ENCODE data around the gene ELFN2. TPM values are rescaled to one million over a fixed set of nuclear protein-coding genes. Genes with fewer than 3 reads are reported as not detected.

ELFN2 gene
- total RNA-seq, 1 donor from 2014 or later: 0.82 TPM

DNA sequence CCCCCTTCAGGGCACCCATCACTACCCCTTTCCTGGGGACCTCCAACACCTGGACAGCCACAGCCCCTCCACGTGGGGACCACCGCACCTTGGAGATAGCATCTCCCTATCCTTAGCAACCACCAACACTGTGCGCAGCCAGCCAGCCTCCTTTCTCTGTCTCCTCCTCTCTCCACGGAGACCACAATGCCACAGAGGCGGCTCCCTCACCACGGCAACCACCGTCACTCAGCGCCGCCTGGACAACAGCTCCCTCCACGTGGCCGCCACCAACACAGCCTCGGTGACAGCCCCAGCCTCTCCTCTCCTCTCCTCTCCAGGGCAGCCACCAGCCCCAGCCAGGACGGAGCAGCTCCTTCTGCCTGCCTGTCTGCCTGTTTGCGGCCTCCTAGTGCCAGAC is 10.5 kb downstream of the ELFN2 start:
- Histone ChIP-seq H3K27ac (no peak overlapping the region), H3K9ac (no peak overlapping the region), H3K4me3 (no peak overlapping the region)

DNA sequence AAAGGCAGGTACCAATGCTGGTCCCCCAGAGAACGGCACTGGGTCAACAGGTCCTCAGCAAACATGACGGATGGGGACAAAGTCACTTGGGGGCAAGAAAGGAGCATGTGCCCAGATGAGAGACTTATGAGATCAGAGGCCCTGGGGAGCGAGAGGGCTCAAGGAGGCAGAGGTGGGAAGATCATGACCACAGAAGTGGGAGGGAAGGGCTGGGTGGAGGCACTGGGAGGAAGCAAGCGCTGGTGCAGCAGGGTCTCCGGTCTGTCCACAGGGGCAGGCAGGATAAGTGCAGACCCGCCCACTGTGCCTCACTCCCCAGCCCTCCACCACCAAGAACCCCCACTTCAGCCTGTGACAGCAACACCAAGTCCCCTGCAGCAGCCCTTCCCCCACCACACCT is 10.9 kb downstream of the ELFN2 start:
- no peak for DNase-seq (ENCODE audit: low spot score)
- Mint-ChIP-seq H3K4me1 (peaks cover 42% of the 10 kb centered on the region), H3K9me3 (no peaks in the 10 kb centered on the region), H3K4me3 (no peak overlapping the region), H3K36me3 (no peaks in the 10 kb centered on the region), H3K27ac (peak overlapping the region; percentile 82), H3K27me3 (ENCODE audit: insufficient read depth, low read depth) (peaks cover 44% of the 10 kb centered on the region)
- Histone ChIP-seq H3K9ac (no peak overlapping the region), H3K9me3 (ENCODE audit: low read depth) (no peaks in the 10 kb centered on the region), H4K20me1 (ENCODE audit: low read depth) (peaks cover 3% of the 10 kb centered on the region), H3F3A (ENCODE audit: low read depth) (peaks cover 32% of the 10 kb centered on the region), H3K79me2 (ENCODE audit: low read depth) (no peaks in the 10 kb centered on the region), H3K4me1 (peaks cover 16% of the 10 kb centered on the region), H3K4me2 (peak overlapping the region; percentile 20), H3K4me3 (no peak overlapping the region), H3K36me3 (no peaks in the 10 kb centered on the region), H3K27ac (no peak overlapping the region), H2AFZ (replicated peaks) (no peak overlapping the region), H3K27me3 (peaks cover 29% of the 10 kb centered on the region)
- TF ChIP-seq EZH2 (IDR thresholded peaks at IDR 0.05) (no peak), EZH2phosphoT487 (IDR thresholded peaks at IDR 0.05) (no peak), CTCF (IDR thresholded peaks at IDR 0.05) (no peak)

More for the DNA sequence above, 10.5 kb downstream of the ELFN2 start:
- Mint-ChIP-seq H3K27ac (peak overlapping the region; percentile 81), H3K9me3 (no peaks in the 10 kb centered on the region), H3K36me3 (no peaks in the 10 kb centered on the region), H3K4me3 (peak overlapping the region; percentile 64), H3K4me1 (peaks cover 45% of the 10 kb centered on the region), H3K27me3 (ENCODE audit: insufficient read depth, low read depth) (peaks cover 49% of the 10 kb centered on the region)
- no peak for TF ChIP-seq CTCF (IDR thresholded peaks at IDR 0.05)
- TF ChIP-seq EZH2 (IDR thresholded peaks at IDR 0.05): no peak
- TF ChIP-seq EZH2phosphoT487 (IDR thresholded peaks at IDR 0.05): no peak
- Histone ChIP-seq H2AFZ (replicated peaks) (no peak overlapping the region), H3F3A (ENCODE audit: low read depth) (peaks cover 35% of the 10 kb centered on the region), H3K36me3 (no peaks in the 10 kb centered on the region), H4K20me1 (ENCODE audit: low read depth) (peaks cover 3% of the 10 kb centered on the region), H3K4me2 (peak overlapping the region; percentile 20), H3K27me3 (peaks cover 34% of the 10 kb centered on the region), H3K79me2 (ENCODE audit: low read depth) (no peaks in the 10 kb centered on the region), H3K9me3 (ENCODE audit: low read depth) (no peaks in the 10 kb centered on the region), H3K4me1 (peaks cover 16% of the 10 kb centered on the region)
- DNase-seq (ENCODE audit: low spot score): peak; percentile 77

GRCh38 chr22:37415210-37415609 is 12.1 kb downstream of the ELFN2 start:
- H3K4me3 ChIP-seq: no peak overlapping the region
- H3K4me1 ChIP-seq: peaks cover 22% of the 10 kb centered on the region
- no peaks in the 10 kb centered on the region for H3K9me3 ChIP-seq (ENCODE audit: low read depth)
- H3K79me2 ChIP-seq (ENCODE audit: low read depth): no peaks in the 10 kb centered on the region
- no peak overlapping the region for H3K4me2 ChIP-seq
- Mint-ChIP-seq H3K36me3 (no peaks in the 10 kb centered on the region), H3K27me3 (ENCODE audit: insufficient read depth, low read depth) (peaks cover 33% of the 10 kb centered on the region), H3K27ac (no peak overlapping the region), H3K4me1 (peaks cover 39% of the 10 kb centered on the region), H3K4me3 (no peak overlapping the region), H3K9me3 (no peaks in the 10 kb centered on the region)
- peaks cover 21% of the 10 kb centered on the region for H3F3A ChIP-seq (ENCODE audit: low read depth)
- H3K27ac ChIP-seq: no peak overlapping the region
- DNase-seq (ENCODE audit: low spot score): no peak
- H3K36me3 ChIP-seq: no peaks in the 10 kb centered on the region
- peaks cover 18% of the 10 kb centered on the region for H3K27me3 ChIP-seq
- H2AFZ ChIP-seq (replicated peaks): no peak overlapping the region
- H3K9ac ChIP-seq: no peak overlapping the region
- peaks cover 3% of the 10 kb centered on the region for H4K20me1 ChIP-seq (ENCODE audit: low read depth)
- TF ChIP-seq EZH2 (IDR thresholded peaks at IDR 0.05) (no peak), CTCF (IDR thresholded peaks at IDR 0.05) (no peak), EZH2phosphoT487 (IDR thresholded peaks at IDR 0.05) (no peak)

All from neural progenitor cell (in vitro differentiated cells).